HPDE6-E6E7 (cell line): ENCODE data around the gene TMEM91.
"Not testable (repeated sequence)": the region's sequence is repeated elsewhere in the genome, so short reads cannot be mapped to it uniquely, and the experiment has no call there.

Experiments used
- DNase-seq: peaks from one replicate; pipeline ENCODE4 v3.0.0; 2011; ENCODE audit warnings: missing footprints; ENCODE audit errors: extremely low spot score

The TMEM91 gene

GRCh38 chr19:41353466-41354342 is 22.6 kb upstream of the TMEM91 start, which contains the start of gene TGFB1:
Gene TGFB1, minus strand, starts transcription at chr19:41353922. Its CDS starts 878 bp downstream, at chr19:41353044.
- DNase-seq: peak; percentile 88

- no peak for DNase-seq
These were observed 21.9 kb upstream of the TMEM91 start for GRCh38 chr19:41354343-41354953.

GRCh38 chr19:41355035-41355434 is 21.3 kb upstream of the TMEM91 start:
- DNase-seq: no peak

- no peak for DNase-seq
These were observed 20.5 kb upstream of the TMEM91 start for GRCh38 chr19:41355802-41356201.

- DNase-seq: no peak
These were observed 19.2 kb upstream of the TMEM91 start for GRCh38 chr19:41356984-41357739.

GRCh38 chr19:41357746-41358145 is 18.6 kb upstream of the TMEM91 start:
- no peak for DNase-seq

GRCh38 chr19:41359741-41360140 is 16.6 kb upstream of the TMEM91 start:
- no peak for DNase-seq

- DNase-seq: no peak
These were observed 14.0 kb upstream of the TMEM91 start for GRCh38 chr19:41362143-41362847.

- DNase-seq: no peak
These were observed 13.0 kb upstream of the TMEM91 start for GRCh38 chr19:41363371-41363752.

GRCh38 chr19:41363753-41364523 is 12.4 kb upstream of the TMEM91 start, which contains the start of gene B9D2:
Gene B9D2, minus strand, starts transcription at chr19:41364149. Its CDS starts 630 bp downstream, at chr19:41363519.
- DNase-seq: peak; percentile 92

GRCh38 chr19:41364524-41365391 is 11.6 kb upstream of the TMEM91 start:
- DNase-seq: no peak

- no peak for DNase-seq
These were observed 10.2 kb upstream of the TMEM91 start for GRCh38 chr19:41366089-41366488.

GRCh38 chr19:41367848-41368301 is 8.5 kb upstream of the TMEM91 start:
- no peak for DNase-seq

GRCh38 chr19:41369769-41370168 is 6.6 kb upstream of the TMEM91 start:
- DNase-seq: no peak

GRCh38 chr19:41371119-41371518 is 5.2 kb upstream of the TMEM91 start:
- DNase-seq: not testable (repeated sequence)

- no peak for DNase-seq
These were observed 4.8 kb upstream of the TMEM91 start for GRCh38 chr19:41371541-41371940.

GRCh38 chr19:41372501-41372900 is 3.8 kb upstream of the TMEM91 start:
- no peak for DNase-seq

- DNase-seq: no peak
These were observed 2.3 kb upstream of the TMEM91 start for GRCh38 chr19:41373993-41374392.

GRCh38 chr19:41376998-41377365 is 649 bp downstream of the TMEM91 start:
- no peak for DNase-seq
